GM19043 (cell line): ENCODE results near the gene AP3B2.

Experiments used
- ATAC-seq: cut with Tn5 transposase; IDR thresholded peaks from one replicate; pipeline ENCODE4 v1.9.1; 2021; ENCODE audit warnings: low read depth; ENCODE audit not compliant: unreplicated experiment

Gene AP3B2

DNA sequence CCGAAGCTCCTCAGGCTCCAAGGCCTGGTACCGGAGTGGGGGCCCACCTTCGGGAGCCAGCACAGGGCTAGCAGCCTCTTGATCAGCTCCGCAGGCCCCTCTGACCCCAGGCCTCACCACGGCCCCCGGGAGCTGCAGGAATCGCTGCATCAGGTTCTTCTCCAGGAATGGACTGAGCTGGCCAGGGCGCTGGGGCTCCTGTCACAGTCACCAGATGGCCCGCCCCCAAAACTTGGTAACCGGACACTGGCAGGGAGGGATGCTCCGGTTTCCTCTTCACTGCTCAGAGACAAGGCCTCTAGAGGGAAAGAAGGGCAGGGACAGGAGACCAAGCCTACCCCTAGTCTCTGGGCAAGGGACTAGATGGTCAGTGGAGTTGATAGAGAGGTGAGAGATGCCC, 9.9 kb downstream of the AP3B2 start:
- no peak for ATAC-seq

GRCh38 chr15:82698711-82699345, 10.8 kb downstream of the AP3B2 start:
- no peak for ATAC-seq

GRCh38 chr15:82697735-82698407, 11.8 kb downstream of the AP3B2 start:
- no peak for ATAC-seq

- ATAC-seq: no peak
These were observed 17.5 kb downstream of the AP3B2 start for GRCh38 chr15:82692171-82692570.

- ATAC-seq: no peak
These were observed 20.5 kb downstream of the AP3B2 start for GRCh38 chr15:82689147-82689546.

DNA sequence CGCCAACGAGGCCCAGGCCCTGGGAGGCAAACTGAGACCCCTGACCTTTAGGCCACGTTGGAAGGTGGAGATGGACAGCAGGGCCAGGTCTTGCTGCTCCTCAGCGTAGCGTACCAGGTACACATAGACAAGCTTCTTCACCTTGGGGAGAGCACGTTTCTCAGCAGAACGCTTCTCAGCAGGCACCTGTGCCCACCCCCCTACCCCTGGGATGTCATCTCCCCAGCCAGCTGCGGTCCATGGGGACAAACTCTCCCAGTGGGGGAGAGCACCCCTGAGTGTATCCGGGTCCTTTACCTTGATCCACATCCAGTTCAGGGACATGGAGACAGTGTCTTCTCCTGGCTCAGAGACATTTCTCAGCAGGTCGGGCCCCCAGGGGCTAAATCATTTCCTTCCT, 21.0 kb downstream of the AP3B2 start:
- no peak for ATAC-seq

DNA sequence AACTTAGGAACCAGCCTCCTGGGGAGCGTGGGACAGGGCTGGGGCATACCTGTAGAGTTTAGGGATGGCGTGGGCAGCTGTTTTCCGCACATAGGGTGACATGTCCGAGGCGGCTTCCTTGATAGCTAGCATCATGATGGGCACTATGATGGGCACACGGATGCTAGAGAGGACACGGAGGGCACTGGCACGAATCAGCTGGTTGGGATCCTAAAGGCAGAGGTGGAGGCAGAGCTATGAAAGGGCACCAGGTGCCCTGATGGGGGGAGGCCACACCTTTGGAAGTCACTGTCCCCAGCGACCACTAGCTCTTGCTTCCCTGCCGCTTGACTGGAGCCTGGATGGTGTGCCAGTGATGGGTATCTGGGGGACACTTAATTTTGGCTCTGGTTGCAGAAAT, 28.3 kb downstream of the AP3B2 start:
- ATAC-seq: no peak

GRCh38 chr15:82680200-82681102, 29.2 kb downstream of the AP3B2 start:
- no peak for ATAC-seq

- ATAC-seq: no peak
These were observed 30.0 kb downstream of the AP3B2 start for GRCh38 chr15:82679626-82680199.

- no peak for ATAC-seq
These were observed 31.9 kb downstream of the AP3B2 start for GRCh38 chr15:82677720-82678323.

- ATAC-seq: no peak
These were observed 34.8 kb downstream of the AP3B2 start for GRCh38 chr15:82674873-82675272.

- no peak for ATAC-seq
These were observed 39.0 kb downstream of the AP3B2 start for GRCh38 chr15:82670699-82671098.

DNA sequence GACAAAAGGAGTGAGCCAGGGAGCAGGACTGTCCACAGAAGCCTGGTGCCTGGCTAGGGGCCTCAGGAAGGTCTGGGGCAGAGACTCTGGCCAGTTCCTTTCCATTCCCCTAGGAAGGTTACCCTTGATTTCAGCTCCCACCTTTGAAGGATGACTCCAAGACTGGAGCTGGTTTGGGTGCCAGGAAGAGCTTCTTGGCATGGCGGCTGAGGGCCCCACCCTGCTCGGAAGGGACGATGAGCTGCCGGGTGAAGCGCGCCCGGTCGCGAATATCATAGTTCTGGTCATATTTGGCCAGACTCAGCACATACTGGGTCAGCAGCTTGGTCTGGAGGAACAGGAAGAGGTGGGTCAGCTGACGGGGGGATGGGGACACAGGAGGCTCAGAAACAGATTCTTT, 43.1 kb downstream of the AP3B2 start:
- ATAC-seq: no peak

DNA sequence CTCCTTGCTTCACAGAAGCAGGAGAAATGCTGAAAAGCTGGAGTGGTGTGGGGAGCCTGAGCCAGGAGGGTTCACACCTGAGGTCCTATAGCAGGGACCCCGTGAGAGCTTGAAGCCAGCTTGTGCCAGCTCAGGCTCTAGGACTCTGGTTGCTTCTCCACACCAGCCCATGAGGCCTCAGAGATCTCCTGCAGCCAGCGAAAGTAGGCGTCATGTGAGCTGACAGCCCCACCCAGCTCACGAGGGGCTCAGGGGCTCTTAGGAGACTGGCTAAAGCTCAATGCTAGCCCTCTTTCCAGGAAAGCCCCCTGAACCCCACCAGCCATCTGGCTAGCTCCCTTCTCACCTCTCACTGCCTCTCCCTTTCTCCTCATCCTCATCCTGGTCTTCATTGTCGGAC, 45.7 kb downstream of the AP3B2 start:
- no peak for ATAC-seq

- no peak for ATAC-seq
These were observed 46.5 kb downstream of the AP3B2 start for GRCh38 chr15:82663186-82663600.

DNA sequence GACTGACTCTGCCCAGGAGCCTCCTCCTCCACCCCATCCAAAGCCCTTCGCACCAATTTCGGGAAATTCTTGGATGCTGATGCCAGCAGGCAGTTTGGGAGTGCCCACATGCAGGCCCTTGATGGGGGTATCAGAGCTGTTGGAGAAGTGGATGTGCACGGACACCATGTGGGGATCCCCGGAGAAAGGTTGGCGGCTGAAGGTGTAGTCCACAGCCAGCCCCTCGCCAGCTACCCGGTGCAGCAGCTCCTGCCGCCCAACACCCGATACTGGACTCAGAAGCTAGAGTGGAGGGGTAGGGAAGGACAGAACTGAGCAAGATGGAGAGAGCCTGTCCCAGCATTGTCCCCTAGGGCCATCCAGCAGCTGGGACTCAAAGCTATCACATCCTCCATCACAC, 47.0 kb downstream of the AP3B2 start:
- ATAC-seq: no peak

DNA sequence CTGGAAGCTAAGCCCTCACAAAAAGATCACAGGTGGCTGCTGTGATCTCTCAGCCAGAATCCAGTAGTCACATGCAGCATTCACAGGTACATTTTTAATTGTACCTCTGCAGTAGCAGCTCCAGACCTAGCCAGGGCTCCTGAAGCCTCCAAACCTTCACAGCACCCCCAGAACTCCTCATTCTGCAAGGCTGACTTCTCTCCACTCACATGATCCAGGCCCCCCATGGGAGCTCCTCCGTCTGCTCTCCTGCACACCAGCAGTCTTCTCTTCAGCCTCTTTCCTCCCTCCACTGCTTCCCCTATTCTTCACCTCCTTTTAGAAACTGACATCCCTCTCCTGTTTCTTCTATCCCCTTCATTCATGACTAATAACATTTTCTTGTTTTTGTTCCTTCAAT, 49.3 kb downstream of the AP3B2 start:
- ATAC-seq: no peak

DNA sequence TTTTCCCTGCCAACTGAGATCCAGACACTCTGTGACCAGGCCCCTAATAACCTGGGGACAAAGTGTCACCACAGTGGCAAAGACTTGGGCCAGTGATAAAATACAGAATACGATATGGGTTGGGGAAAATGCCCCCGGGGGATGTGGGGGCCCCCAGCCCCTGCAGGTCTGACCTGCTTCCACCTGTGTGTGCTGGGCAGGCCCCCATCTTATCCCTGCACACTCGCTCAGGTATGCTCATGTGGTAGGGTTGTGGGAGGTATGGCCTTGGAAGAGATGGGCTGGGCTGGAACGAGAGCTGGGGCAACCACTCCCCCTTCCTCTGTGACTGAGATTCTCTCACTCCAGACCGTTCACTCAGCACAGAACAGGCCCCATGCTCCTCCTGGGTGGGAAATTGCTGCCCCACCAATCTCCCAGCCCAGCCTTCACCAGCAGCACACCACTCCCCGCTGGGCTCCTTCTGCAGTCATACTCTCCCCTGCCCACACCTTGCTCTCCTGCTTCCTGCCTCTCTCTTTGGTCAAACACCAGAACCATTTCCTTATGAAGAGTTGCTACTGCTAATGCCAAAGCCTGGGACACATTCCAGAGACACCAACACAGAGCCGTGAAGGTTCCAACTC, 52.9 kb downstream of the AP3B2 start:
- ATAC-seq: no peak

DNA sequence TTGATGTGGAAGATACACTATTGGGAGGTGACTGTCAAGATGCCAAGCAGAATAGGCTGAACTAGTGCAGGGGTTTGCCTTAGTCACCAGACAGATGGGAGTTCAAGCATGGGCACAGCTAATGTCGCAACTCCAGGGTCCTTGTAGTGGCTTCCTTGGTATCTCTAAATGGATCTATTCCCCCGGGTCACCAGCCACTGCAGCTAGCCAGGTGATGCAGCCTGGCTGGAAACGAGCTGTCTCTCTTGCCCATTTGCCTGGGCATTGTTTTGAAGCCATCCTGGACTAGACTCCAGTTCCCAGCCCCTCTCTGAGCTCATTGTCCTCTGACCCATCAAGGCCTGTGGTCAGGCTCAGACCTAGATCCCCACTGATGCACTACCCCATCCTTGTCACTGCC, 54.1 kb downstream of the AP3B2 start:
- no peak for ATAC-seq

DNA sequence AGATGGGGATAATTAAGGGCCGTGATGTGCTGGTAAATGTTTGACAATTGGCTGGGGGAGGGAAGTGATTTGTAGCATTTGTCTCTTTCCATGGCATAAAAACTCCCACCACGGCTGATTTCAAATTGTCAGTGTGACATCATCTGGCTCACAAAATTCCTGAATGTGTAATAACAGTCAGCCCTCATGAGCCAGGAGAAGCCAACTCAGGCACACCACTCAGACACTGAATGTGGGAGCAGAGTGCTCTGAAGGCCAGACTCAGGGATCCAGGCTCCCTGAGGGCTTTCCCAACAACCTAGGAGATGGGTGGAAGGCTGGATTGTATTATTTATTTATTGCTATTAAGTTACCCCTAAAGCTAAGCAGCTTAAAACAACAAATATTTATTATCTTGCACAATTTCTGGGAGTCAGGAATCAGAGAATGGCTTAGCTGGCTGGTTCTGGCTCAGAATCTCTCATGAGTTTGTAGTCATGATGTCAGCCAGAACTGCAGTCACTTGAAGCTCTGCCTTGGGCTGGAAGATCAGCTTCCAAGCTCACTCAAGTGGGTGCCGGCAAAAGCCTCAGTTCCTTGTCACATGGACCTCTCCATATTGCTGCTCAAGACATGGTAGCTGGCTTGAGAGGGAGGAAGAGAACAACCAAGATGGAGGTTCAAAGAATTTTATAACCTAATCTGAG, 56.0 kb downstream of the AP3B2 start:
- no peak for ATAC-seq
